B cell (primary cell): Measurements from ENCODE around the gene FRAT2. TPM values are rescaled to one million over a fixed set of nuclear protein-coding genes. Genes with fewer than 3 reads are reported as not detected.
A peak's percentile ranks its signal among the peaks of the same experiment; 100 is the strongest.

Experiments
- ATAC-seq: fragments of 200-7000 bp; cut with Tn5 transposase; one replicate; pipeline ENCODE4 v1.10.0; 2021; ENCODE audit warnings: low read depth, mild to moderate bottlenecking, moderate number of reproducible peaks, moderate library complexity
- CTCF ChIA-PET: fragments of 350-600 bp; sonication (Branson Sonifier 250); formaldehyde crosslinking; loops from one replicate; lab custom pipeline; 2021; ENCODE audit warnings: antibody characterized with exemption, inconsistent platforms; lab: Charles Lee
- POLR2A ChIA-PET: fragments of 350-600 bp; sonication (Branson Sonifier 250); formaldehyde crosslinking; loops from one replicate; lab custom pipeline; 2021; ENCODE audit warnings: antibody characterized with exemption; lab: Charles Lee
- DNase-seq: peaks from one replicate; pipeline ENCODE4 v3.0.0; 2013
- H2AFZ ChIP-seq: 2 replicates; pipeline ENCODE4 v1.6.1; 2012; ENCODE audit warnings: mild to moderate bottlenecking, low read depth, low read length; ENCODE audit not compliant: insufficient read depth, poor library complexity, severe bottlenecking
- H3K27ac ChIP-seq, 2 donors: 1 replicate in 1 of 2; 2 replicates in 1 of 2; pipeline ENCODE4 v1.5.1; 2012 to 2013; ENCODE audit warnings: low read length in 2 of 2, mild to moderate bottlenecking in 2 of 2, moderate library complexity in 1 of 2
- H3K27me3 ChIP-seq, 4 experiments: fragments of 200-600 bp in 1 of 4; sonication (generic) in 1 of 4; replicated peaks in 1 of 4; 1 replicate in 2 of 4; 2 replicates in 2 of 4; pipeline versions ENCODE4 v1.6.1 to v1.7.0; 2013 to 2016; ENCODE audit warnings: low read length in 3 of 4, mild to moderate bottlenecking in 2 of 4, mixed read lengths in 1 of 4, moderate library complexity in 1 of 4; ENCODE audit not compliant: insufficient read depth in 4 of 4, control insufficient read depth in 3 of 4; ENCODE audit errors: control extremely low read depth in 1 of 4
- H3K36me3 ChIP-seq, 2 experiments: replicated peaks in 1 of 2; 1 replicate in 1 of 2; 2 replicates in 1 of 2; pipeline versions ENCODE4 v1.6.1 to v1.7.1; 2013; ENCODE audit warnings: low read length in 1 of 2; ENCODE audit not compliant: insufficient read depth in 2 of 2, control insufficient read depth in 1 of 2; ENCODE audit errors: control extremely low read depth in 1 of 2, extremely low read depth in 1 of 2
- H3K4me1 ChIP-seq, 2 donors: fragments of 200-600 bp in 1 of 2; sonication (generic) in 1 of 2; 1 replicate in 1 of 2; 2 replicates in 1 of 2; pipeline versions ENCODE4 v1.5.1 to v1.6.1; 2013 to 2017; ENCODE audit warnings: low read length in 2 of 2; ENCODE audit not compliant: control insufficient read depth in 2 of 2, insufficient read depth in 2 of 2
- H3K4me2 ChIP-seq: replicated peaks from 2 replicates; pipeline ENCODE3; 2012; ENCODE audit warnings: mild to moderate bottlenecking, low read depth, low read length; ENCODE audit not compliant: poor library complexity, severe bottlenecking
- H3K4me3 ChIP-seq, 5 experiments: fragments of 200-600 bp in 1 of 5; sonication (generic) in 1 of 5; 1 replicate in 3 of 5; 2 replicates in 2 of 5; pipeline versions ENCODE4 v1.5.1 to v1.7.0; 2011 to 2016; ENCODE audit warnings: low read length in 4 of 5, mild to moderate bottlenecking in 4 of 5, low read depth in 2 of 5, control low read depth in 1 of 5, moderate library complexity in 1 of 5; ENCODE audit not compliant: insufficient read depth in 1 of 5; ENCODE audit errors: control extremely low read depth in 1 of 5, extremely low read depth in 1 of 5
- H3K79me2 ChIP-seq: fragments of 200-600 bp; sonication (generic); one replicate; pipeline ENCODE4 v1.6.0; 2016; ENCODE audit warnings: low read length; ENCODE audit not compliant: control insufficient read depth, insufficient read depth
- H3K9ac ChIP-seq: fragments of 200-600 bp; sonication (generic); 2 replicates; pipeline ENCODE4 v1.6.1; 2017; ENCODE audit warnings: mild to moderate bottlenecking, low read length, moderate library complexity
- H3K9me3 ChIP-seq, 3 donors: one replicate each; pipeline versions ENCODE4 v1.6.1 to v1.7.1; 2013; ENCODE audit warnings: low read length in 2 of 3; ENCODE audit not compliant: control insufficient read depth in 2 of 3, insufficient read depth in 1 of 3; ENCODE audit errors: control extremely low read depth in 1 of 3
- H4K20me1 ChIP-seq: 2 replicates; pipeline ENCODE4 v1.6.0; 2012; ENCODE audit warnings: mild to moderate bottlenecking, low read length; ENCODE audit not compliant: insufficient read depth, control insufficient read depth, poor library complexity, severe bottlenecking
- H3K27ac Mint-ChIP-seq: one replicate; pipeline ENCODE4 v1.8.0; 2021; ENCODE audit warnings: mixed read lengths
- H3K27me3 Mint-ChIP-seq: one replicate; pipeline ENCODE4 v1.8.0; 2021; ENCODE audit warnings: mixed read lengths
- H3K4me1 Mint-ChIP-seq: one replicate; pipeline ENCODE4 v1.8.0; 2021; ENCODE audit warnings: mixed read lengths
- H3K4me3 Mint-ChIP-seq: one replicate; pipeline ENCODE4 v1.8.0; 2021; ENCODE audit warnings: mixed read lengths
- H3K9me3 Mint-ChIP-seq: one replicate; pipeline ENCODE4 v1.8.0; 2022; ENCODE audit warnings: mixed read lengths; ENCODE audit not compliant: insufficient read depth
- EZH2 ChIP-seq: IDR thresholded peaks from 2 replicates; pipeline ENCODE4 v1.6.1; 2012; ENCODE audit warnings: borderline replicate concordance, low read depth, mild to moderate bottlenecking, moderate library complexity, low read length; ENCODE audit not compliant: insufficient read depth, poor library complexity, severe bottlenecking
- WGBS: methylation state at CpG from one replicate; pipeline ENCODE4 v1.1.5; 2013; ENCODE audit warnings: missing lambda C conversion rate; ENCODE audit not compliant: insufficient coverage; 5-methylcytosine and 5-hydroxymethylcytosine counted together
- intact Hi-C: fragments of 100-400 bp; cut with micrococcal nuclease; formaldehyde crosslinking; loops from one replicate; pipeline ENCODE4 v1.10.0; 2022
- polyA plus RNA-seq: library from polyadenylated mRNA; depleted of rRNA; stranded (reverse); fragments of >200 nt; gene quantifications from 2 replicates; pipeline ENCODE4 v1.2.3, GENCODE V29; 2012
- total RNA-seq, 2 donors: library from RNA; stranded (reverse); fragments of 120-200 nt in 1 of 2; gene quantifications; 1 replicate in 1 of 2; 2 replicates in 1 of 2; pipeline versions ENCODE4 v1.2.3 to v1.2.4, GENCODE V29; 2013 to 2022
- TF ChIP-seq, protein P1 (sequence below): fragments of 200-600 bp; IDR thresholded peaks from one replicate; pipeline ENCODE4 v1.8.0; 2022; ENCODE audit warnings: antibody characterized with exemption, mild to moderate bottlenecking

FRAT2 gene
- total and polyA plus RNA-seq, 2 donors (not counting 1 experiment from before 2014, with no cell fraction given) = 4.9 to 30.2 TPM

- H3K27ac ChIP-seq = peak within 1 kb of the TSS; percentile 97 to 100
- ATAC-seq = peak; percentile 68
- peak within 1 kb of the TSS; percentile 87 for H2AFZ ChIP-seq
- intact Hi-C loops = loop anchor here (2.0 kb wide), 1 partner anchor 40 kb away; no protein-coding TSS in a partner anchor
- no peaks in the 10 kb centered on the region for H3K9me3 ChIP-seq
- POLR2A ChIA-PET = interaction anchor here (2.4 to 2.6 kb wide), 2 partner anchors 14 to 82 kb away, joined by 12 to 32 read pairs; partner anchors contain the start of genes FRAT2 and RRP12
- peak within 1 kb of the TSS; percentile 97 for H3K9ac ChIP-seq
- peaks cover 18 to 28% of the 10 kb centered on the region in 2 donors for H3K4me1 ChIP-seq
- H4K20me1 ChIP-seq = peaks cover 19% of the 10 kb centered on the region
- peak within 1 kb of the TSS; percentile 57 to 86 (median 79) for H3K4me3 ChIP-seq
- Mint-ChIP-seq H3K27ac (peak within 1 kb of the TSS; percentile 100), H3K4me3 (peak within 1 kb of the TSS; percentile 98), H3K27me3 (no peaks in the 10 kb centered on the region), H3K4me1 (peaks cover 33% of the 10 kb centered on the region), H3K9me3 (no peaks in the 10 kb centered on the region)
- under 1% methylated on average over 71 of the region's 79 CpGs for WGBS
- peak within 1 kb of the TSS; percentile 89 for H3K4me2 ChIP-seq
- no peak for TF ChIP-seq EZH2
- TF ChIP-seq, protein P1, sequence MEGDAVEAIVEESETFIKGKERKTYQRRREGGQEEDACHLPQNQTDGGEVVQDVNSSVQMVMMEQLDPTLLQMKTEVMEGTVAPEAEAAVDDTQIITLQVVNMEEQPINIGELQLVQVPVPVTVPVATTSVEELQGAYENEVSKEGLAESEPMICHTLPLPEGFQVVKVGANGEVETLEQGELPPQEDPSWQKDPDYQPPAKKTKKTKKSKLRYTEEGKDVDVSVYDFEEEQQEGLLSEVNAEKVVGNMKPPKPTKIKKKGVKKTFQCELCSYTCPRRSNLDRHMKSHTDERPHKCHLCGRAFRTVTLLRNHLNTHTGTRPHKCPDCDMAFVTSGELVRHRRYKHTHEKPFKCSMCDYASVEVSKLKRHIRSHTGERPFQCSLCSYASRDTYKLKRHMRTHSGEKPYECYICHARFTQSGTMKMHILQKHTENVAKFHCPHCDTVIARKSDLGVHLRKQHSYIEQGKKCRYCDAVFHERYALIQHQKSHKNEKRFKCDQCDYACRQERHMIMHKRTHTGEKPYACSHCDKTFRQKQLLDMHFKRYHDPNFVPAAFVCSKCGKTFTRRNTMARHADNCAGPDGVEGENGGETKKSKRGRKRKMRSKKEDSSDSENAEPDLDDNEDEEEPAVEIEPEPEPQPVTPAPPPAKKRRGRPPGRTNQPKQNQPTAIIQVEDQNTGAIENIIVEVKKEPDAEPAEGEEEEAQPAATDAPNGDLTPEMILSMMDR = no peak
- peak; percentile 98 for DNase-seq
- no peaks in the 10 kb centered on the region for H3K36me3 ChIP-seq
- CTCF ChIA-PET = interaction anchor here (0.6 to 2.6 kb wide), 11 partner anchors 8 to 84 kb away, joined by 3 to 31 read pairs (median 5); partner anchors contain the start of genes FRAT2 and RRP12
- peaks cover 21% of the 10 kb centered on the region for H3K79me2 ChIP-seq
- no peaks in the 10 kb centered on the region for H3K27me3 ChIP-seq
Measured at GRCh38 chr10:97318772-97319651, 15.5 kb downstream of the FRAT2 start, which contains the start of gene FRAT1. Gene FRAT1, plus strand, starts transcription at chr10:97319271. Its CDS starts 183 bp downstream, at chr10:97319454.
